Vagina (tissue), 2 donors: ENCODE data around the gene DR1.

Source experiments
- CTCF ChIP-seq, 3 experiments: fragments of 450-650 bp in 2 of 3; fragments of 200-600 bp in 1 of 3; sonication (generic) in 1 of 3; IDR thresholded peaks; one replicate each; pipeline ENCODE4 v1.5.1; 2017 to 2019; ENCODE audit warnings: antibody characterized with exemption in 3 of 3, mild to moderate bottlenecking in 2 of 3, moderate library complexity in 2 of 3
- POLR2A ChIP-seq, 2 donors: fragments of 450-650 bp; IDR thresholded peaks; one replicate each; pipeline ENCODE4 v1.6.1; 2017; ENCODE audit warnings: antibody characterized with exemption in 2 of 2, mild to moderate bottlenecking in 2 of 2, moderate library complexity in 2 of 2

DNA sequence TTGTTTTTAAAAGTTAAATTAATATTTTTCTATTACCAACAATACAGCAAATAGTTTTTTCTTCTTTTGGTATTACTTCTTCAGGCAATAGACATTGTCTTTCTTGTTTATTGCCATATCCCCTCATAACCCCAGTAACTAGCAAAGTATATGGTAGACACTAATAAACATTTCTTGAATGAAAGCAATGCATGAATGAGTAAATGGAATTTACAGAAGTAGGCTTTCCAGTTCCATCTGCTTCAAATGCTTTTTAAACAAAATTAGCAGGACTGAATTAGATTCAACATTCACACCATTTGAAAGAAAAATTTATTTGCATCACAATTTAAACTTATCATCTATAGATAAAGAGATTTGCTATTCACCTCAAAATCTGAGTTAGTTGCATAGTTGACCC, 5.6 kb upstream of the DR1 start:
- TF ChIP-seq POLR2A (IDR thresholded peaks at IDR 0.05) (no peak), CTCF (IDR thresholded peaks at IDR 0.05) (no peak)
